ENCODE measurements around the gene TUBGCP2. TPM values are rescaled to one million over a fixed set of nuclear protein-coding genes. Genes with fewer than 3 reads are reported as not detected.
A peak's percentile ranks its signal among the peaks of the same experiment; 100 is the strongest.

The TUBGCP2 gene
- total RNA-seq, 1 donor from 2014 or later = 58.6 TPM

GRCh38 chr10:133276100-133276434, 32.6 kb downstream of the TUBGCP2 start:
- DNase-seq (ENCODE audit: extremely low spot score, unreplicated experiment) = no peak
- H3K4me1 Mint-ChIP-seq (ENCODE audit: unreplicated experiment) = peaks cover 8% of the 10 kb centered on the region
- H3K27ac Mint-ChIP-seq = peak overlapping the region; percentile 81
- H3K9me3 Mint-ChIP-seq = no peaks in the 10 kb centered on the region
- TF ChIP-seq, protein P1, sequence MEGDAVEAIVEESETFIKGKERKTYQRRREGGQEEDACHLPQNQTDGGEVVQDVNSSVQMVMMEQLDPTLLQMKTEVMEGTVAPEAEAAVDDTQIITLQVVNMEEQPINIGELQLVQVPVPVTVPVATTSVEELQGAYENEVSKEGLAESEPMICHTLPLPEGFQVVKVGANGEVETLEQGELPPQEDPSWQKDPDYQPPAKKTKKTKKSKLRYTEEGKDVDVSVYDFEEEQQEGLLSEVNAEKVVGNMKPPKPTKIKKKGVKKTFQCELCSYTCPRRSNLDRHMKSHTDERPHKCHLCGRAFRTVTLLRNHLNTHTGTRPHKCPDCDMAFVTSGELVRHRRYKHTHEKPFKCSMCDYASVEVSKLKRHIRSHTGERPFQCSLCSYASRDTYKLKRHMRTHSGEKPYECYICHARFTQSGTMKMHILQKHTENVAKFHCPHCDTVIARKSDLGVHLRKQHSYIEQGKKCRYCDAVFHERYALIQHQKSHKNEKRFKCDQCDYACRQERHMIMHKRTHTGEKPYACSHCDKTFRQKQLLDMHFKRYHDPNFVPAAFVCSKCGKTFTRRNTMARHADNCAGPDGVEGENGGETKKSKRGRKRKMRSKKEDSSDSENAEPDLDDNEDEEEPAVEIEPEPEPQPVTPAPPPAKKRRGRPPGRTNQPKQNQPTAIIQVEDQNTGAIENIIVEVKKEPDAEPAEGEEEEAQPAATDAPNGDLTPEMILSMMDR (conservative IDR thresholded peaks at IDR 0.05) = no peak
- peaks cover 3% of the 10 kb centered on the region for H3K27me3 Mint-ChIP-seq
- H3K4me3 Mint-ChIP-seq = peak overlapping the region; percentile 28
- H3K36me3 Mint-ChIP-seq = no peaks in the 10 kb centered on the region

- peaks cover 8% of the 10 kb centered on the region for H3K4me1 Mint-ChIP-seq (ENCODE audit: unreplicated experiment)
- peak overlapping the region; percentile 28 for H3K4me3 Mint-ChIP-seq
- H3K36me3 Mint-ChIP-seq = no peaks in the 10 kb centered on the region
- TF ChIP-seq, protein P1 (conservative IDR thresholded peaks at IDR 0.05) = no peak
- DNase-seq (ENCODE audit: extremely low spot score, unreplicated experiment) = no peak
- peaks cover 3% of the 10 kb centered on the region for H3K27me3 Mint-ChIP-seq
- no peaks in the 10 kb centered on the region for H3K9me3 Mint-ChIP-seq
- H3K27ac Mint-ChIP-seq = peak overlapping the region; percentile 81
Observed at GRCh38 chr10:133275684-133276092, 33.0 kb downstream of the TUBGCP2 start.

GRCh38 chr10:133274751-133275683, 33.7 kb downstream of the TUBGCP2 start:
- H3K36me3 Mint-ChIP-seq = no peaks in the 10 kb centered on the region

DNA sequence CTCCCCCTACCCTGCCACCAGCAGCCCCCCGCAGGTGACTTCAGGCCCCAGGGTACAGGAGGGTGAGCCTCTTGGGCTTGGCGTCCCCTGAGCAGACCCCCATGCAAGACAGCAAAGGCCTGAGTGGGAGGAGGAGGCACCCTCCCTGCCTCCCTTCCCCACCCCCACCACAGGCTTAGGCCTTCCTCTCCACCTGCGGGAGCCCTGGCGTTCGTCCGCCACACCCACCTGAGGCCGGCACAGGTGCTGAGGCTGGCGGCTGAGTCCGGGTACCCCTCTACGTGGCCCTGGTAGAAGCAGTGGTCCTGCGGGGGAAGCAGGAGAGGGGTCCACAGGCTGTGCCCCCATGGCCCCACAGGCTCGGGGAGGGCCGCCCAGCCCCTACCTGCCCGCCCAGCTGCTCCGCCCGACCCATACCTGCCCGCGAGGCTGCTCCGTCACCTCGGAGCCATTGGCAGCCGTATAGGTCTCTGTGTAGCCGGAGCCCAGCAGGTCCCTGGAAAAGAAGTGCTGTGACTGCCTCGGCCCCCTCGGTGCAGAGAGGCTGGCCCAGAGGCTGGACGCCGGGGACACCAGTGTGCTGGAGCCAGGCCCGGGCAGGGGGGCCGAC, 35.0 kb downstream of the TUBGCP2 start:
- Mint-ChIP-seq H3K4me3 (no peak overlapping the region), H3K27me3 (peaks cover 3% of the 10 kb centered on the region), H3K4me1 (ENCODE audit: unreplicated experiment) (peaks cover 6% of the 10 kb centered on the region), H3K9me3 (no peaks in the 10 kb centered on the region), H3K27ac (no peak overlapping the region), H3K36me3 (no peaks in the 10 kb centered on the region)
- DNase-seq (ENCODE audit: extremely low spot score, unreplicated experiment) = no peak
- TF ChIP-seq, protein P1 (conservative IDR thresholded peaks at IDR 0.05) = no peak

More at GRCh38 chr10:133274751-133275683, 33.7 kb downstream of the TUBGCP2 start:
- no peak overlapping the region for H3K4me3 Mint-ChIP-seq
- H3K27me3 Mint-ChIP-seq = peaks cover 3% of the 10 kb centered on the region
- peaks cover 8% of the 10 kb centered on the region for H3K4me1 Mint-ChIP-seq (ENCODE audit: unreplicated experiment)
- H3K27ac Mint-ChIP-seq = peak overlapping the region; percentile 81
- H3K9me3 Mint-ChIP-seq = no peaks in the 10 kb centered on the region
- DNase-seq (ENCODE audit: extremely low spot score, unreplicated experiment) = no peak
- TF ChIP-seq, protein P1 (conservative IDR thresholded peaks at IDR 0.05) = no peak

DNA sequence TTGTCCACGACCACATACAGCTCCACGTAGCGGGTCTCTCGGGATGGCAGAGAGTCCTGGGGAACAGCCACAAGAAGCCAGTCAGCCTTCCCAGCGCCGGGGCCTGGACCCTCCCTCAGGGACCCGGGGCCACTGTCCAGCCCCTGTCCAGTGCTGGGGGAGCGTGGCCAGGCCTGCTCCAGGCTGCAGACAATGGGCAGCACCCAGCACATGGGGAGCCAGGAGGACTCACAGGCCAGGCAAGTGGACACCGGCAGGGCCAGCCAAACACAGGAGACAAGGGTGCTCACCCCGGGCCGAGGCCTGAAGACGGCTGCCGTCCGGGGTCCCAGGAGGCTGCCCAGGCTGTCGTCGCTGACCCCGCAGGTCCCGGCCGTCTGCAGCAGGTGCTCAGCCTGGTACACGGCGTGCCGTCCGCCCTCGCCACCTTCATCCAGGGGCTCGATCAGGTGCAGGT, 35.7 kb downstream of the TUBGCP2 start:
- no peak for DNase-seq (ENCODE audit: extremely low spot score, unreplicated experiment)
- TF ChIP-seq, protein P1 (conservative IDR thresholded peaks at IDR 0.05) = no peak
- Mint-ChIP-seq H3K36me3 (no peaks in the 10 kb centered on the region), H3K27ac (no peak overlapping the region), H3K9me3 (no peaks in the 10 kb centered on the region), H3K4me1 (ENCODE audit: unreplicated experiment) (no peaks in the 10 kb centered on the region), H3K27me3 (peaks cover 3% of the 10 kb centered on the region), H3K4me3 (no peak overlapping the region)
